A673 (cell line): Measurements from ENCODE around the gene COL4A2. TPM values are rescaled to one million over a fixed set of nuclear protein-coding genes. Genes with fewer than 3 reads are reported as not detected.

Experiments
- BruUV-seq: library from RNA; stranded (reverse); fragments of 400-500 nt; replicated peaks from 2 replicates; lab custom pipeline; 2021; lab: Mats Ljungman, UMichigan
- CTCF ChIA-PET: fragments of 300-600 bp; sonication (Branson Sonifier 250); formaldehyde crosslinking; loops from one replicate; lab custom pipeline; 2022; ENCODE audit warnings: antibody characterized with exemption; lab: Charles Lee
- POLR2A ChIA-PET: fragments of 300-600 bp; sonication (Branson Sonifier 250); formaldehyde crosslinking; loops from one replicate; lab custom pipeline; 2022; ENCODE audit warnings: antibody characterized with exemption; ENCODE audit not compliant: low non-redundant PET; lab: Charles Lee
- DNase-seq: peaks from one replicate; pipeline ENCODE4 v3.0.0-alpha.2; 2015; ENCODE audit warnings: low spot score
- H3K27ac ChIP-seq: fragments of 200-600 bp; sonication (generic); 2 replicates; pipeline ENCODE4 v1.5.1; 2016; ENCODE audit warnings: mixed run types, low read depth, mild to moderate bottlenecking, mixed read lengths, antibody characterized with exemption, low read length; ENCODE audit not compliant: poor library complexity, severe bottlenecking
- H3K27me3 ChIP-seq: fragments of 200-600 bp; sonication (generic); replicated peaks from 2 replicates; pipeline ENCODE4 v1.6.1; 2017; ENCODE audit warnings: mixed run types, low read depth, mild to moderate bottlenecking, mixed read lengths, antibody characterized with exemption, low read length; ENCODE audit not compliant: insufficient read depth, poor library complexity
- H3K36me3 ChIP-seq: fragments of 200-600 bp; sonication (generic); 2 replicates; pipeline ENCODE4 v1.6.1; 2016; ENCODE audit warnings: mixed run types, mild to moderate bottlenecking, mixed read lengths, antibody characterized with exemption, low read length; ENCODE audit not compliant: insufficient read depth, poor library complexity, severe bottlenecking
- H3K4me1 ChIP-seq: fragments of 200-600 bp; sonication (generic); 2 replicates; pipeline ENCODE4 v1.6.1; 2017; ENCODE audit warnings: mixed run types, mild to moderate bottlenecking, mixed read lengths, antibody characterized with exemption, low read length; ENCODE audit not compliant: insufficient read depth, poor library complexity, severe bottlenecking
- H3K4me3 ChIP-seq: fragments of 200-600 bp; sonication (generic); 2 replicates; pipeline ENCODE4 v1.5.1; 2016; ENCODE audit warnings: low read depth, mixed run types, mild to moderate bottlenecking, mixed read lengths, low read length; ENCODE audit not compliant: poor library complexity, severe bottlenecking
- H3K9me3 ChIP-seq: fragments of 200-600 bp; sonication (generic); 2 replicates; pipeline ENCODE4 v1.6.1; 2016; ENCODE audit warnings: mixed run types, low read depth, mild to moderate bottlenecking, mixed read lengths, antibody characterized with exemption, low read length; ENCODE audit not compliant: poor library complexity, severe bottlenecking
- CTCF ChIP-seq: fragments of 300-800, 200-600 bp; sonication (generic); conservative IDR thresholded peaks from 2 replicates; pipeline ENCODE4 v1.5.1; 2017; ENCODE audit warnings: low read depth, mild to moderate bottlenecking, antibody characterized with exemption, low read length, moderate library complexity, mixed read lengths
- EZH2 ChIP-seq: fragments of 200-600 bp; sonication (generic); IDR thresholded peaks from 2 replicates; pipeline ENCODE4 v1.6.1; 2017; ENCODE audit warnings: borderline replicate concordance, low read depth, mild to moderate bottlenecking, mixed read lengths, antibody characterized with exemption, low read length; ENCODE audit not compliant: poor library complexity, severe bottlenecking
- intact Hi-C: fragments of 100-400 bp; cut with micrococcal nuclease; formaldehyde crosslinking; loops from one replicate; pipeline ENCODE4 v1.10.0; 2022; ENCODE audit not compliant: unreplicated experiment
- total RNA-seq: library from RNA; stranded (reverse); gene quantifications from 2 replicates; pipeline ENCODE4 v1.2.3, GENCODE V29; 2021

Gene COL4A2
- total RNA-seq, 1 experiment from 2014 or later: 184 TPM

GRCh38 chr13:110271313-110271712 is 35.8 kb upstream of the COL4A2 start:
- no peak for TF ChIP-seq EZH2
- TF ChIP-seq CTCF: no peak
- H3K36me3 ChIP-seq: no peaks in the 10 kb centered on the region
- H3K4me3 ChIP-seq: no peak overlapping the region
- ChIA-PET POLR2A (no interaction called here), CTCF (no interaction called here)
- BruUV-seq: no TSS peak
- H3K27me3 ChIP-seq: no peaks in the 10 kb centered on the region
- H3K4me1 ChIP-seq: peaks cover 7% of the 10 kb centered on the region
- intact Hi-C loops: no loop called here
- no peaks in the 10 kb centered on the region for H3K9me3 ChIP-seq
- no peak overlapping the region for H3K27ac ChIP-seq
- no peak for DNase-seq

DNA sequence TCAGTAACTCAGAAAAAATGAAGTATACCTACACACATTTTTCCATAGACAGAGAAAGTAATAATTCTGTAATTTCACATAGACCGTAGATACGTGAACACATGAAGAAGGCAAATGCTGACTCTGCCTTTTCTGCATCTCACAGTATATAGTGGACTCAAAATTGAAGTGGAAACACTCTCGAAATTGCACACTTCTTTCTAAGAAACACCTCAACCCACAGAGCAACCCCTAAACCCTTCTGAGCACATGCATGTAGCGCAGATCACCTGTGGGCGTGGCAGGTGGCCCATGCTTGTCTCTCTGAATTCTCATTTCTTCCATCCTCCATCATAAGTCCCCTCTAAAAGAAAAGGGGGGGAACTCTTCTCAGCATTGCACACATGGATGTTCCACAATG is 34.9 kb upstream of the COL4A2 start:
- Histone ChIP-seq H3K4me1 (peaks cover 16% of the 10 kb centered on the region), H3K27me3 (no peaks in the 10 kb centered on the region), H3K9me3 (no peaks in the 10 kb centered on the region), H3K4me3 (no peak overlapping the region), H3K27ac (no peak overlapping the region), H3K36me3 (no peaks in the 10 kb centered on the region)
- ChIA-PET CTCF (no interaction called here), POLR2A (no interaction called here)
- intact Hi-C loops: no loop called here
- TF ChIP-seq EZH2 (no peak), CTCF (no peak)
- DNase-seq: no peak
- no TSS peak for BruUV-seq

GRCh38 chr13:110272651-110273050 is 34.4 kb upstream of the COL4A2 start:
- Histone ChIP-seq H3K4me3 (no peak overlapping the region), H3K9me3 (no peaks in the 10 kb centered on the region), H3K4me1 (peaks cover 16% of the 10 kb centered on the region), H3K27ac (no peak overlapping the region), H3K27me3 (no peaks in the 10 kb centered on the region), H3K36me3 (no peaks in the 10 kb centered on the region)
- ChIA-PET POLR2A (no interaction called here), CTCF (no interaction called here)
- no TSS peak for BruUV-seq
- TF ChIP-seq CTCF (no peak), EZH2 (no peak)
- DNase-seq: no peak
- intact Hi-C loops: no loop called here
